SK-N-SH (cell line): Measurements from ENCODE around the gene LRRC43. TPM values are rescaled to one million over a fixed set of nuclear protein-coding genes. Genes with fewer than 3 reads are reported as not detected.
A peak's percentile ranks its signal among the peaks of the same experiment; 100 is the strongest.

ENCODE experiments used
- CTCF ChIA-PET: fragments of 300-600, 350-600 bp; formaldehyde crosslinking; extraction: SDS; loops from one replicate; lab custom pipeline; 2021; lab: Yijun Ruan, JAX
- POLR2A ChIA-PET: fragments of 350-600 bp; sonication (Branson Sonifier 250); formaldehyde crosslinking; extraction: SDS; loops from one replicate; lab custom pipeline; 2020; ENCODE audit warnings: antibody characterized with exemption, inconsistent platforms; lab: Yijun Ruan, JAX
- DNase-seq: peaks from one replicate; pipeline ENCODE4 v3.0.0; 2012
- H2AFZ ChIP-seq: fragments of 200-600 bp; sonication (generic); 2 replicates; pipeline ENCODE4 v1.8.1; 2016; ENCODE audit warnings: antibody characterized with exemption, mild to moderate bottlenecking, low read depth
- H3F3A ChIP-seq: fragments of 200-600 bp; sonication (generic); replicated peaks from 2 replicates; pipeline ENCODE3; 2016; ENCODE audit warnings: antibody characterized with exemption, mild to moderate bottlenecking; ENCODE audit not compliant: insufficient read depth
- H3K27ac ChIP-seq, 2 experiments: fragments of 200-500 bp in 1 of 2; fragments of 200-600 bp in 1 of 2; sonication (Bioruptor generic) in 1 of 2; sonication (generic), shearing (Covaris generic) in 1 of 2; 2 replicates each; pipeline versions ENCODE4 v1.5.1 to v1.6.1; 2014 to 2016; ENCODE audit warnings: low read depth in 2 of 2, inconsistent platforms in 1 of 2, low read length in 1 of 2, mild to moderate bottlenecking in 1 of 2, mixed read lengths in 1 of 2
- H3K27me3 ChIP-seq: fragments of 200-600 bp; sonication (generic), shearing (Covaris generic); 2 replicates; pipeline ENCODE4 v1.6.1; 2016; ENCODE audit warnings: mixed run types; ENCODE audit not compliant: insufficient read depth
- H3K36me3 ChIP-seq, 2 experiments: fragments of 200-500 bp in 1 of 2; fragments of 200-600 bp in 1 of 2; sonication (Bioruptor generic) in 1 of 2; sonication (generic) in 1 of 2; replicated peaks in 1 of 2; 2 replicates each; pipeline versions ENCODE3 to v1.5.1; 2014 to 2016; ENCODE audit warnings: low read length in 1 of 2, mild to moderate bottlenecking in 1 of 2; ENCODE audit not compliant: insufficient read depth in 2 of 2, control insufficient read depth in 1 of 2
- H3K4me1 ChIP-seq, 2 experiments: fragments of 200-500 bp in 1 of 2; fragments of 200-600 bp in 1 of 2; sonication (Bioruptor generic) in 1 of 2; sonication (generic), shearing (Covaris generic) in 1 of 2; 2 replicates each; pipeline versions ENCODE4 v1.5.1 to v1.6.1; 2014 to 2016; ENCODE audit warnings: low read depth in 1 of 2, low read length in 1 of 2, mixed run types in 1 of 2; ENCODE audit not compliant: insufficient read depth in 2 of 2, control insufficient read depth in 1 of 2
- H3K4me2 ChIP-seq: fragments of 200-600 bp; sonication (generic), shearing (Covaris generic); 2 replicates; pipeline ENCODE4 v1.6.1; 2017; ENCODE audit warnings: mixed run types
- H3K4me3 ChIP-seq, 2 experiments: fragments of 200-500 bp in 1 of 2; fragments of 200-600 bp in 1 of 2; sonication (Bioruptor generic) in 1 of 2; sonication (generic), shearing (Covaris generic) in 1 of 2; 2 replicates each; pipeline versions ENCODE4 v1.5.1 to v1.8.1; 2014 to 2016; ENCODE audit warnings: low read depth in 2 of 2, inconsistent platforms in 1 of 2, low read length in 1 of 2, mild to moderate bottlenecking in 1 of 2, mixed read lengths in 1 of 2, moderate library complexity in 1 of 2
- H3K79me2 ChIP-seq: fragments of 200-600 bp; sonication (generic); 2 replicates; pipeline ENCODE4 v1.8.1; 2017; ENCODE audit warnings: mild to moderate bottlenecking; ENCODE audit not compliant: insufficient read depth
- H3K9ac ChIP-seq: fragments of 200-600 bp; sonication (generic); 2 replicates; pipeline ENCODE4 v1.6.1; 2017; ENCODE audit warnings: mixed run types
- H3K9me2 ChIP-seq: fragments of 200-600 bp; sonication (generic); 2 replicates; pipeline ENCODE4 v1.6.1; 2017; ENCODE audit warnings: mixed run types
- H3K9me3 ChIP-seq: fragments of 200-600 bp; sonication (generic); 2 replicates; pipeline ENCODE4 v1.6.1; 2017; ENCODE audit warnings: mixed run types, mild to moderate bottlenecking, moderate library complexity
- H4K20me1 ChIP-seq: fragments of 200-600 bp; sonication (generic); 2 replicates; pipeline ENCODE4 v1.6.1; 2017; ENCODE audit warnings: mild to moderate bottlenecking, mixed run types; ENCODE audit not compliant: insufficient read depth
- EP300 ChIP-seq, 2 experiments: IDR thresholded peaks; 2 replicates each; pipeline versions ENCODE4 v1.4.0 to v1.6.1; 2012; ENCODE audit warnings: borderline replicate concordance in 1 of 2, low read depth in 1 of 2, low read length in 1 of 2
- FOXJ3 ChIP-seq: sonication (generic); formaldehyde crosslinking; IDR thresholded peaks from 2 replicates; pipeline ENCODE4 v1.5.1; 2020; ENCODE audit warnings: mild to moderate bottlenecking, missing genetic modification reagents
- FOXM1 ChIP-seq: IDR thresholded peaks from 2 replicates; pipeline ENCODE4 v1.4.0; 2012; ENCODE audit warnings: low read depth, mild to moderate bottlenecking
- GABPA ChIP-seq: IDR thresholded peaks from 2 replicates; pipeline ENCODE4 v1.4.0; 2012; ENCODE audit warnings: low read depth, mild to moderate bottlenecking
- MEF2A ChIP-seq: IDR thresholded peaks from 2 replicates; pipeline ENCODE4 v1.4.0; 2012; ENCODE audit warnings: low read depth, borderline replicate concordance
- POLR2AphosphoS5 ChIP-seq: IDR thresholded peaks from 2 replicates; pipeline ENCODE4 v1.6.1; 2012; ENCODE audit warnings: low read depth, low read length
- RFX5 ChIP-seq: IDR thresholded peaks from 2 replicates; pipeline ENCODE4 v1.6.1; 2012; ENCODE audit warnings: mild to moderate bottlenecking, improper control_type of control experiment, low read length
- TEAD4 ChIP-seq: IDR thresholded peaks from 2 replicates; pipeline ENCODE4 v1.4.0; 2012; ENCODE audit warnings: mild to moderate bottlenecking, borderline replicate concordance; ENCODE audit not compliant: insufficient read depth
- WGBS: methylation state at CpG from one replicate; pipeline ENCODE4 v1.1.6; 2017; ENCODE audit warnings: low lambda C conversion rate; 5-methylcytosine and 5-hydroxymethylcytosine counted together
- polyA plus RNA-seq, 3 experiments: library from polyadenylated mRNA; depleted of rRNA; stranded (reverse); fragments of >200 nt; gene quantifications; 2 replicates each; pipeline ENCODE4 v1.2.3, GENCODE V29; 2012
- TF ChIP-seq, protein P1 (sequence below): fragments of 150-350 bp; IDR thresholded peaks from 2 replicates; pipeline ENCODE4 v1.6.1; 2016; ENCODE audit warnings: mild to moderate bottlenecking, low read depth, low read length
- TF ChIP-seq, protein P2 (sequence below): fragments of 150-350 bp; IDR thresholded peaks from 2 replicates; pipeline ENCODE4 v1.6.1; 2017; ENCODE audit warnings: antibody characterized with exemption, low read length, low read depth, borderline replicate concordance
- TF ChIP-seq, protein P3 (sequence below): IDR thresholded peaks from 2 replicates; pipeline ENCODE4 v1.4.0; 2012; ENCODE audit warnings: low read depth, borderline replicate concordance

Gene LRRC43
- polyA plus RNA-seq, 1 of the 3 experiments (the other 2 are of a cell fraction), result 0.94 TPM

DNA sequence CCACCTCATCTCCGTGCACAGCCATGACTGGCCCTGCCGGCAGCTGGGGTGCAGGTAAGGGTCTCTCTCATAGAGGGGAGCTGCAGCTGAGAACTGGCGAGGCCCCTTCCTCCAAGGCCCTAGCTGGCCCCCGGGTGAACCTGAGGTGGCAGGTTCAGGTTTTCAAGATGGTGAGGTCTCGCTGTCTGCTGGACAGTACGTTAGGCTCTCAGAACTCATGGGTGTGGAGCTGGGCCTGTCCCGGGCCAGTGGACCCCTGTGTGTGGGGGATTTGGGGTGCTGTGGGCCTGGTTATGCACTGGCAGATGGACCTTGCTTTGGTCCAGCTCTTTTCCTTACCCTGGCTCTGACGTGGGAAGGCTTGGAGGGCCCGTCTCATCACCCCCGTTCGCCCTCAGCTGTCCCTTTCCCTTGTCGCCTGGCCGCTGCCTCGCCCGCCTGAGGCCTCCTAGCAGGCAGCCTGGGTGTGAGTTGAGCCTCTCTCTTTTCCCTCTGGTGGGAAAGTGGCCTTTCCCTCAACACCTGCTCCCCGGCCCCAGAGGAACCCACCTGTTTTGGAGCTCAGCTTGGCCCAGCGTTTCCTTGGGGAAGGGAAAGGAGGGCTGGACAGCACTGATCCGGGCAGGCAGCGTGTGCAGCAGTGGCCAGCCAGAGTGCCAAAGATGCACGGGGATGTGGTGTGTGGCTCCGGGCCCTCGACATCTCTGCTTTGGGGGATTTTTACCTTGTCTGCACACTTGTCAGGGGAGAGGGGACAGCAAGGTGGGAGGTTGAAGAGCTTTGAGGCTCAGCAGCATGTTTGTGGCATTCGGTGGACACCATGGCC is 37.2 kb upstream of the LRRC43 start (continued):
- TF ChIP-seq, protein P1, sequence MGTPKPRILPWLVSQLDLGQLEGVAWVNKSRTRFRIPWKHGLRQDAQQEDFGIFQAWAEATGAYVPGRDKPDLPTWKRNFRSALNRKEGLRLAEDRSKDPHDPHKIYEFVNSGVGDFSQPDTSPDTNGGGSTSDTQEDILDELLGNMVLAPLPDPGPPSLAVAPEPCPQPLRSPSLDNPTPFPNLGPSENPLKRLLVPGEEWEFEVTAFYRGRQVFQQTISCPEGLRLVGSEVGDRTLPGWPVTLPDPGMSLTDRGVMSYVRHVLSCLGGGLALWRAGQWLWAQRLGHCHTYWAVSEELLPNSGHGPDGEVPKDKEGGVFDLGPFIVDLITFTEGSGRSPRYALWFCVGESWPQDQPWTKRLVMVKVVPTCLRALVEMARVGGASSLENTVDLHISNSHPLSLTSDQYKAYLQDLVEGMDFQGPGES, result no peak
- TF ChIP-seq POLR2AphosphoS5, result no peak
- TF ChIP-seq, protein P2, sequence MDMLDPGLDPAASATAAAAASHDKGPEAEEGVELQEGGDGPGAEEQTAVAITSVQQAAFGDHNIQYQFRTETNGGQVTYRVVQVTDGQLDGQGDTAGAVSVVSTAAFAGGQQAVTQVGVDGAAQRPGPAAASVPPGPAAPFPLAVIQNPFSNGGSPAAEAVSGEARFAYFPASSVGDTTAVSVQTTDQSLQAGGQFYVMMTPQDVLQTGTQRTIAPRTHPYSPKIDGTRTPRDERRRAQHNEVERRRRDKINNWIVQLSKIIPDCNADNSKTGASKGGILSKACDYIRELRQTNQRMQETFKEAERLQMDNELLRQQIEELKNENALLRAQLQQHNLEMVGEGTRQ, result no peak

DNA sequence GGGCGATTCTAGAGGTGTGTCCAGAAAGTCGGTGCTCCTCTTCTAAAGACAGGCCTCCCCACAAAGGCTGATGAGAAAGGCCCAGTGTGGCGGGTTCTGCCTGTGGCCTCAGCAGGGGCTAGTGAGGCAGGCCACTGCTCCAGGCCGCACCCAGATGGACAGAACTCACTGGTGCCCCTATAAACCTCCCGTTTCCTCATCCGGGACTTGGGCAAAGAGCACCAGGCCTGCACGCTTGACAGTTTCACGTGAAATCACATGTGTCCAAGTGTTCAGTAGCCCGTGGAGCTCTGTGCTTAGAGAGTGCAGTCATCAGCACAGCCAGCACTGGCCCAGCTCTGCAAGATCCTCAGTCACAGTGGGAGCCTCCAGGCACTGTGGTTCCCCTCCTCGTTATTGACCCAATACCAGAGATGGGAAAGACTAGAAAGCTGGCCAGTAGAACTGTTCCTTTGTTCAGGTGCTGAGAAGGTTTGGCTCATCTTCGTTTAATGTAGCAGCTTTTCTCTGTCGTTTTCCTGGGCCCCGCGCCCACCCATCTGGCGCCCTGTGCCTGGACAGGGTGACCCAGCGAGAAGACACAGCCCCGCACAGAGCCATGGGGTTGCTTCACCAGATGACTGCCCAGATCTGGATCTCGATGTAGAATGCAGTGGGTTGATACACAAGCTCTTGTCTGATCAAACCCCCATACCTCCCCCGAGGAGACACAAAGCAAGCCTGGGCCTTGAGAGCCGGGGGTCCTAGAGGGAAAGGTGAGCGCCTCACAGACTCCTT is 35.2 kb upstream of the LRRC43 start:
- no peaks in the 10 kb centered on the region for H3K9me3 ChIP-seq
- no peak for TF ChIP-seq FOXM1
- 0 out of 2 replicates have a peak, but pooled peaks have one; percentile 4 for TF ChIP-seq POLR2AphosphoS5
- TF ChIP-seq, all 33 proteins: peak for 1
- Histone ChIP-seq H3K9ac (no peak overlapping the region), H3K27ac (no peak overlapping the region), H3K4me2 (no peak overlapping the region), H3F3A (no peaks in the 10 kb centered on the region), H2AFZ (no peak overlapping the region), H4K20me1 (no peaks in the 10 kb centered on the region), H3K4me3 (no peak overlapping the region), H3K4me1 (peaks cover 0 to 2% of the 10 kb centered on the region in 2 experiments; a peak in 1 of 4 replicates), H3K36me3 (peaks cover 0 to 8% of the 10 kb centered on the region in 2 experiments), H3K9me2 (no peaks in the 10 kb centered on the region), H3K79me2 (no peaks in the 10 kb centered on the region), H3K27me3 (no peaks in the 10 kb centered on the region)
- POLR2A ChIA-PET, result no interaction called here
- DNase-seq, result no peak
- WGBS, result 88% methylated on average over 18 of the region's 21 CpGs
- CTCF ChIA-PET, result interaction anchor here (1.5 to 8.0 kb wide), 5 partner anchors 9 to 94 kb away, joined by 5 to 51 read pairs (median 8); no protein-coding TSS in a partner anchor

DNA sequence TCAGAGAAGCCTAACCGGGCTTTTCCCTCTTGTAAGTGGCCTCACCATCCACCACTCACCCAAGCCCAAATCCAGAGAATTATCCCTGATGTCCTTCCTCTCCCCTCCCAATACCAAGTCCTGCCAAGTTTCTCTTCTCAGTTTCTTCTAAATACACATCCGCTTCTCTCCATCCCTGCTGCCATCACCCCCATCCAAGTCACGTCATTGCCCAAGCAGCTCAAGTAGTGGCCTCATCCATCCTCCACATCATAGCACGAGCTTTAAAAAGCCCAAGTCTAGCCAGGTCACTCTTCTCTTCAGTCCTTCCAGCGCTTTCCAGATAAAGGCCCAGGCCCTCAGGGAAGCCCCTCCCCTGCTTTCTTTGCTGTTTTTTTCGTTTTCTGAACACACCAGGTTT is 34.3 kb upstream of the LRRC43 start:
- no peak overlapping the region for H2AFZ ChIP-seq
- H3K79me2 ChIP-seq, result no peaks in the 10 kb centered on the region
- H3K4me1 ChIP-seq, result peaks cover 0 to 2% of the 10 kb centered on the region in 2 experiments; a peak in 1 of 4 replicates
- no peaks in the 10 kb centered on the region for H4K20me1 ChIP-seq
- H3K9me2 ChIP-seq, result no peaks in the 10 kb centered on the region
- no peak overlapping the region for H3K4me3 ChIP-seq
- TF ChIP-seq POLR2AphosphoS5 (no peak), RFX5 (no peak), TEAD4 (no peak), FOXJ3 (CRISPR knock-in tag) (no peak), GABPA (no peak), MEF2A (no peak), EP300 (IDR thresholded peaks at IDR 0.05; ENCODE audit: borderline replicate concordance in 1 of 2, low read depth in 1 of 2, low read length in 1 of 2) (no peak)
- TF ChIP-seq, protein P3, sequence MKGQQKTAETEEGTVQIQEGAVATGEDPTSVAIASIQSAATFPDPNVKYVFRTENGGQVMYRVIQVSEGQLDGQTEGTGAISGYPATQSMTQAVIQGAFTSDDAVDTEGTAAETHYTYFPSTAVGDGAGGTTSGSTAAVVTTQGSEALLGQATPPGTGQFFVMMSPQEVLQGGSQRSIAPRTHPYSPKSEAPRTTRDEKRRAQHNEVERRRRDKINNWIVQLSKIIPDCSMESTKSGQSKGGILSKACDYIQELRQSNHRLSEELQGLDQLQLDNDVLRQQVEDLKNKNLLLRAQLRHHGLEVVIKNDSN, result no peak
- TF ChIP-seq, protein P1, result no peak
- 82% methylated on average over 6 of the region's 6 CpGs for WGBS
- no peak overlapping the region for H3K9ac ChIP-seq
- no peak overlapping the region for H3K4me2 ChIP-seq
- H3F3A ChIP-seq, result no peaks in the 10 kb centered on the region
- H3K27me3 ChIP-seq, result no peaks in the 10 kb centered on the region
- DNase-seq, result no peak
- ChIA-PET CTCF (interaction anchor here (0.7 to 8.0 kb wide), 6 partner anchors 10 to 95 kb away, joined by 3 to 51 read pairs (median 5); no protein-coding TSS in a partner anchor), POLR2A (interaction anchor here (1.4 kb wide), 1 partner anchor 10 kb away, joined by 3 read pairs; no protein-coding TSS in a partner anchor)
- H3K36me3 ChIP-seq, result no peaks in the 10 kb centered on the region
- no peaks in the 10 kb centered on the region for H3K9me3 ChIP-seq
- no peak overlapping the region for H3K27ac ChIP-seq
